GM12878 (cell line): ENCODE data around the gene IL1R2.

Experiments used
- RUNX3 ChIP-seq: IDR thresholded peaks from 2 replicates; pipeline ENCODE4 v1.6.1; 2012; ENCODE audit warnings: low read length, inconsistent platforms
- SMARCA5 ChIP-seq: fragments of 450-650 bp; IDR thresholded peaks from 2 replicates; pipeline ENCODE4 v1.6.1; 2017; ENCODE audit warnings: mild to moderate bottlenecking

GRCh38 chr2:101946372-101947039 lies 45.3 kb upstream of the IL1R2 start:
- TF ChIP-seq RUNX3: no peak
- no peak for TF ChIP-seq SMARCA5
